Large intestine (tissue), 3 donors: ENCODE measurements around the gene SLC1A1. TPM values are rescaled to one million over a fixed set of nuclear protein-coding genes. Genes with fewer than 3 reads are reported as not detected.

Experiments used
- DNase-seq, 2 donors: peaks; one replicate each; pipeline versions ENCODE4 v3.0.0 to v3.0.0-alpha.2; 2013
- H3K27ac ChIP-seq: one replicate; pipeline ENCODE4 v1.5.1; 2013; ENCODE audit warnings: low read length
- H3K27me3 ChIP-seq: 2 replicates; pipeline ENCODE4 v1.6.1; 2013; ENCODE audit warnings: low read length; ENCODE audit not compliant: control insufficient read depth, insufficient read depth
- H3K36me3 ChIP-seq: 2 replicates; pipeline ENCODE4 v1.6.1; 2013; ENCODE audit warnings: low read length; ENCODE audit not compliant: control insufficient read depth, insufficient read depth
- H3K4me1 ChIP-seq: one replicate; pipeline ENCODE4 v1.6.1; 2013; ENCODE audit warnings: low read length; ENCODE audit not compliant: control insufficient read depth, insufficient read depth
- H3K4me3 ChIP-seq: one replicate; pipeline ENCODE4 v1.5.1; 2013; ENCODE audit warnings: low read length
- H3K9me3 ChIP-seq: one replicate; pipeline ENCODE4 v1.6.1; 2013; ENCODE audit warnings: mild to moderate bottlenecking, low read depth, low read length, moderate library complexity; ENCODE audit not compliant: control insufficient read depth
- WGBS: methylation state at CpG from one replicate; pipeline ENCODE4 v1.1.5; 2013; ENCODE audit warnings: low lambda C conversion rate; ENCODE audit not compliant: insufficient coverage; 5-methylcytosine and 5-hydroxymethylcytosine counted together
- polyA plus RNA-seq: library from polyadenylated mRNA; unstranded; fragments of 120-200 nt; gene quantifications from one replicate; pipeline ENCODE4 v1.2.1, GENCODE V29; 2013

The SLC1A1 gene
- polyA plus RNA-seq, 1 donor, result 42.5 TPM

DNA sequence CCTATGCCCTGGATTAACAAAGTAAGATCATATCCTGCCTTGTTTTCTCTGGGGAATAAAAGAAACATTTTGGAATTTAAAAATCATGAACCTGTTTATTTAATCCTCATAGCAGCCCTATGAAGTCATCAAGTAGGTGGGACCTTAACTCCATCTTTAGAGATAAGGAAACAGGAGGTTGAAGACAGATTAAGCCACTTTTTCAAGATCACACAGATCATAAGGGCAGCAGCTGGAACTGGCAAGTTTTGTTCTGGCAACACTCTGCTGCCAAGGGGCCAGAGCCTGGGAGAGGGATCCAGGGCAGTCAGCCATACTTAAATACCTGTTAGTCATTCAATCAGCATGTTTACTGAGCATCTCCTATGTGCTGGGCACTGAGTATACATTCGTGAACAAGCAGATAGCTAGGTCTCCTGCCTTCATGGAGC lies 63.7 kb downstream of the SLC1A1 start:
- Histone ChIP-seq H3K27me3 (no peaks in the 10 kb centered on the region), H3K4me3 (no peak overlapping the region), H3K9me3 (no peaks in the 10 kb centered on the region), H3K27ac (no peak overlapping the region), H3K36me3 (no peaks in the 10 kb centered on the region), H3K4me1 (peaks cover 13% of the 10 kb centered on the region)
- 100% methylated on average over 1 of the region's 1 CpG for WGBS
- no peak for DNase-seq

DNA sequence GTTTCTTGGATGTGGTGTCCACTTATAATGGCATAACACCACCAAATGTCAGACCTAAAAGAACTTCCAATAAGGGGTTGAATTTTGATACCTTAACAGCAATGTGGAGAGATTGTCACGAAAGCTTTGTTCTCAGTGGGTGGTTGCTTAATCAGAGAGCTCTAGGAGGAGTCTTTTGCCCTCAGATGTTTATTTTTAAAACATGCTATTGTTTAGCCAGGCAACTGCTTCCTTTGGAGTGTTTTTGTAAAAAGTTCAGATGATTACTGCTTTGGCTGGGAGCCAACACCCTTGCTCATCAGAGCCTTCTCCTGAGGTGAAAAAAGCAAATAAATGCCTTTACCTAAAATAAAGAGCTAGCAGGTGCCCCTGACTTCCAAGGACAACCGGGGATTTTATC lies 65.0 kb downstream of the SLC1A1 start:
- no peaks in the 10 kb centered on the region for H3K9me3 ChIP-seq
- peaks cover 12% of the 10 kb centered on the region for H3K4me1 ChIP-seq
- H3K27ac ChIP-seq, result no peak overlapping the region
- WGBS, result no CpG with 5 or more reads among the region's 2 CpGs
- H3K27me3 ChIP-seq, result no peaks in the 10 kb centered on the region
- H3K4me3 ChIP-seq, result no peak overlapping the region
- no peak for DNase-seq
- H3K36me3 ChIP-seq, result no peaks in the 10 kb centered on the region

DNA sequence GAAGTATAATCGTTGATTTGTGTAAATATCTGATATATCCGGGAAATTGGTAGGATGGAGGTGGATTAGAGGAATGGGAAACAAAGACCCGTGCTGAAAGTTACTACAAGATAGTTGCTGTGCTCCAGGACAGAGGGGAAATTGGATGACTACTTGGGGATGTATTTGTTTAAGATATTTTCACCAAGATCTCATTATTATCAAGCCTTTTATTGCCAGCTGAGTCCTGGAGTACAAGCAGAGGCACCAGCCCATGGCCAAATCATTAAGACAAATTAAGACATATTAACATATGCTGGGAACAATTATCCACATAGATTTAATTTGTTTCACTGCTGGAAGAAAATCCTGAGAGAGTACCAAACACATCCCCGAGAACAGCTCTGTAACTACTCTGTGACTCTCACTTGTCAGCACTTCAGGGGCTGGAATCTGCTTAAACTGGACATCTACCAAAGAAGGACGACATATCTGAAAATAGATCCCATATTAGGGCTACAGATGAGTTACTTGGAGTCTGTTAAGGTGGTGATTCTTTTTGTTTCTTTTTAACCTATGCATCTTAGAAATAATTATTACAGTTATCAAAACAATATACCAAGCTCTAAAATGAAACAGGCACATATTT lies 68.2 kb downstream of the SLC1A1 start:
- H3K27ac ChIP-seq, result no peak overlapping the region
- 62% methylated on average over 3 of the region's 5 CpGs for whole genome bisulfite sequencing

DNA sequence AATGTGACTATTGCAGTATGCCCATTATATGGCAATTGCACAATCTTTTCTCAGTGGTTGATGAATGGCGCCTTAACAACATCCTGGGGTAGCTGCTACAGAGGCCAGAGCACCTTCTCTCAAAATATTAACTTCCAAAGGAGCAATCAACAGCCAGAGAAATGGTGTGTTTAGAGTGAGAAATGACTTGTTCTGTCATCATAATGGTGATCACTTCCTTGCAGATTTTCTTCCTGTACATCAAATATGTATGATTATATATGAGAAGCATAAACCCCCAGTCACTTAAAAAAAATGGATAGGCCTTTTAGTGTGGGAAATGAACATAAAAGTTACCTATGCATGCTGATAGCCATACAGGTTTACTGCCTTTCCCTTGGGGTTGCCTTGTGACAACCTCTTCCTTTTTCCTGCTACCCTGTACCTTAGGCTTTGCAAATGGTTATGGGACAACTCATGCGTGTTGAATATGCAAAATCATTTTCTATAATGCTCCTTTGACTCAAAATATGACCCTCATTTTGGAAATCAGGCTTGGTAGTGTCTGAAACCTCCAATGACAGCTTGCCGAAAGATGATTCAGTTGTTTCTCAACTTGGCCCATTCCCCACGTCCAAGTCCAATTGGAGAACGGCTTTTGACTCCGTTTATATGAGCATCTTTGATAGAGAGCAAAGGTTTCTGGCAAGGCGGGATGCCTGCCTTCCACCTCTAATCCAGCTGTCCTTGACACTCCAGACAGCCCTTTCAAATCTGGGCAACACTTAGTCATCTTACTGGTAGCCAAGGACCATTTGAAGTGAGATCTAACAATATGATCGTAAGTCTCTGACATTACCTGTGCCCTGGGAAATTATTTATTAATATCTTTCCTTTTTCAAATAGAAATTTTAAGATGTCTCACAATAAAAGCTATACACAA lies 69.3 kb downstream of the SLC1A1 start:
- H3K4me1 ChIP-seq, result no peaks in the 10 kb centered on the region
- H3K9me3 ChIP-seq, result no peaks in the 10 kb centered on the region
- no peak overlapping the region for H3K4me3 ChIP-seq
- 100% methylated on average over 1 of the region's 8 CpGs for WGBS
- H3K27me3 ChIP-seq, result no peaks in the 10 kb centered on the region
- peaks cover 8% of the 10 kb centered on the region for H3K36me3 ChIP-seq
- no peak overlapping the region for H3K27ac ChIP-seq
- no peak for DNase-seq

More for the DNA sequence above, 68.2 kb downstream of the SLC1A1 start:
- DNase-seq, result no peak
- Histone ChIP-seq H3K4me1 (no peaks in the 10 kb centered on the region), H3K4me3 (no peak overlapping the region), H3K36me3 (peaks cover 4% of the 10 kb centered on the region), H3K27me3 (no peaks in the 10 kb centered on the region), H3K9me3 (no peaks in the 10 kb centered on the region)

DNA sequence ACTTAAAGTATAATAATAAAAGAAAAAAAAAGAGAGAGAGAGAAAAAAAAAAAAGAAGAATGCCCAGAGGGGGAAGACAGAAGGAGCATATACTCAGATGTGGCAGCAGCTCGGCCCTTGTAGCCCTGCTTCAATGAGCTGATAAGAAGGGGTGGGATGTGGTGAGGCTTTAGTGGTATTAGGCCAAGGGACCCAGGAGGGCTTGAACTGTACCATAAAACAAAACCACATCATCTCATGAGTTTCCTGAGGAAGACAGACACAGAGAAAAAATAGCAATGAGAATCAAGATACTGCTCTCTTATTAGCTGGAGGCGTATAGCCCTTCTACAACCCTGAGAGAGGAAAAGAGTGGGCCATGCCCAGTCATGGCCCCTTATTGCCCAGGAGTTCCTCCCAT lies 72.8 kb downstream of the SLC1A1 start:
- Histone ChIP-seq H3K27me3 (no peaks in the 10 kb centered on the region), H3K27ac (no peak overlapping the region), H3K36me3 (peaks cover 24% of the 10 kb centered on the region), H3K4me1 (no peaks in the 10 kb centered on the region), H3K9me3 (no peaks in the 10 kb centered on the region), H3K4me3 (no peak overlapping the region)
- WGBS, result no CpG with 5 or more reads among the region's 2 CpGs
- no peak for DNase-seq

DNA sequence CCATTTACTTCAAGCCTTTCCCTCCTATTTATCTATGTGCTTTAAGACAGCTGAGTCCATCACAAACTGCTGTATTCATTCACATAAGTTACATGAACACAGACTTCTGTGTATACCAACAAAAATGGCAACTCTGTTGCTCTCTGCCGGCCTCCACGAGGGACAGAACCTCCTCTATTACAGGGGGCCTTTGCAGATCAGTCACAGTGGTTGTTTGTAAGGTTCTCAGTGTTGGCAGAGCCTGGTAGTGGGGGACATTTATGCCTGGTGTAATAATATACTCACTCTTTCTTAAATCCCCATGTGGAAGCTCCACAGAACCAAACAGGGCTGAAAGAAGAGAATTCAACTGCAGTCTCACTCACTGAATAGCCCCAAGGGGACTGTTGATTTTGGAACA lies 76.5 kb downstream of the SLC1A1 start:
- H3K4me3 ChIP-seq, result no peak overlapping the region
- no peaks in the 10 kb centered on the region for H3K4me1 ChIP-seq
- no peaks in the 10 kb centered on the region for H3K27me3 ChIP-seq
- WGBS, result no CpG with 5 or more reads among the region's 2 CpGs
- H3K27ac ChIP-seq, result no peak overlapping the region
- H3K9me3 ChIP-seq, result no peaks in the 10 kb centered on the region
- no peak for DNase-seq
- peaks cover 27% of the 10 kb centered on the region for H3K36me3 ChIP-seq

DNA sequence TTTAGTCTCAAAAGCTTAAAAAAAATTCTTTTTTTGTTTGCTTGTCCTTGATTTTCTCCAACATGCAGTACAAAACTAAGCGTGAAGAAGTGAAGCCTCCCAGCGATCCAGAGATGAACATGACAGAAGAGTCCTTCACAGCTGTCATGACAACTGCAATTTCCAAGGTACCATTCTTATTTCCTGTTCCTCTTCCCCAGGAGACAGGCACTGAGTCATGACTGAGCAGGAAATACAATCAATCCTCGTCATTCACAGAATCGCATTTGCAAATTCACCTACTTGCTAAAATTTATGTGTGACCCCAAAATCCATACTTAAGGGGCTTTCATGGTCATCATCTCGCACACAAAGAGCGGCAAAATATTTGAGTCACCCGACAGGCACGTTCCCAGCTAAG lies 77.3 kb downstream of the SLC1A1 start:
- 97% methylated on average over 5 of the region's 8 CpGs for WGBS
- no peaks in the 10 kb centered on the region for H3K27me3 ChIP-seq
- H3K9me3 ChIP-seq, result no peaks in the 10 kb centered on the region
- H3K4me3 ChIP-seq, result no peak overlapping the region
- peaks cover 27% of the 10 kb centered on the region for H3K36me3 ChIP-seq
- H3K4me1 ChIP-seq, result no peaks in the 10 kb centered on the region
- H3K27ac ChIP-seq, result no peak overlapping the region
- DNase-seq, result no peak

DNA sequence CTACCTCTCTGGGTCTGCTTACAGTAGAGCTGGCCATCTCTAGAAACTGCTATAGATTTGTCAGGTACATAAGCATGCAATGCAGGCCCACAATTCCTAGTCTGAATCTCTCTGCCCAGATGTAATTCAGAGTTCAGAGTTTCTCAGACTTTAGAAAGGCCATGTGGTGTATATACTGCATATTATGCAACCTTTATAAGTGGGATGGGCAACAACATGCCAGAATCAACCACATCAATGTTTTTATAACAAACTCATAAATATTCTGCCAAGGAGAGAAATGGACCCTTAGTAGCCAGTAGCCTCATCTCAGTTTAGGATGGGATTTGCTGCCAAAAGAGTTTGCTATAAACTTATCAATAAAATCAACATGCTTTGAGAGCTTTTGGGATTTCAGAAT lies 78.8 kb downstream of the SLC1A1 start:
- Histone ChIP-seq H3K27ac (no peak overlapping the region), H3K36me3 (peaks cover 33% of the 10 kb centered on the region), H3K9me3 (no peaks in the 10 kb centered on the region), H3K4me1 (no peaks in the 10 kb centered on the region), H3K4me3 (no peak overlapping the region), H3K27me3 (no peaks in the 10 kb centered on the region)
- DNase-seq, result no peak

DNA sequence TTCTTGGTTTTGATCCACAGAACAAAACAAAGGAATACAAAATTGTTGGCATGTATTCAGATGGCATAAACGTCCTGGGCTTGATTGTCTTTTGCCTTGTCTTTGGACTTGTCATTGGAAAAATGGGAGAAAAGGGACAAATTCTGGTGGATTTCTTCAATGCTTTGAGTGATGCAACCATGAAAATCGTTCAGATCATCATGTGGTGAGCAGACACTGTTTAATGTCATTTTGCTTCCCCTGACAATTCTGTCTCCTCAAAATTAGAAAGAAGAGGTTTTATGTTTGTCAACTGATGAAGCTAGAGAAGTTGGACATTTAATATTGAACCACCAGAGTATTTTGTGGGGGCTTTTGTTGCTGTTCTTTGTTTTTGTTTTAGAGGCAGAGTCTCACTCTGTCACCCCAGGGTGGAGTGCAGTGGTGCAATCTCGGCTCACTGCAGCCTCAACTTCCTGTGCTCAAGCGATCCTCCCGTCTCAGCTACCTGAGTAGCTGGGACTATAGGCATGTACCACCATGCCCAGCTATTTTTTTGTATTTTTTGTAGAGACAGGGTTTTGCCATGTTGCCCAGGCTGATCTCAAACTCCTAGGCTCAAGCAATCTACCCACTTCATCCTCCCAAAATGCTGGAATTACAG lies 82.0 kb downstream of the SLC1A1 start:
- no peaks in the 10 kb centered on the region for H3K27me3 ChIP-seq
- no peaks in the 10 kb centered on the region for H3K4me1 ChIP-seq
- no peak for DNase-seq
- WGBS, result 80% methylated on average over 1 of the region's 5 CpGs
- no peak overlapping the region for H3K4me3 ChIP-seq
- no peaks in the 10 kb centered on the region for H3K9me3 ChIP-seq
- H3K36me3 ChIP-seq, result peaks cover 40% of the 10 kb centered on the region
- H3K27ac ChIP-seq, result no peak overlapping the region

DNA sequence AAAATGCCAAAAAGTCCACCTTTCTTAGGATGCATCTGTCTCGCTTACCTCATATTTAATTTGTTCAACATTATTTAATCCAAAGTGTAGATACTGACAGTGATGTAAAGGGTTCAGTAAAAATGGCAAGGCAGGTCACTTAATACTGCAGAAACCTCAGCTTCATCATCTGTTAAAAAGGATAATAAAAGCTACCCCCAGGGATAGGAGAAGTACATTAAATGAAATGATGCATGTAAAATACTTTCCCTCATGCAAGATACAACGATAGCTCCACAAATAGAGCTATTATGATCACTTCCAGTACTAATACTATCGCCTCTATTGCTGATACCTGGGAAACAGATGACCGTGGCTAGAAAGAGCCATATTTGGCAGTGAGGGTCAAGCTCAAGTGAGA lies 82.9 kb downstream of the SLC1A1 start:
- no peak for DNase-seq
- Histone ChIP-seq H3K36me3 (peaks cover 36% of the 10 kb centered on the region), H3K27ac (no peak overlapping the region), H3K4me1 (no peaks in the 10 kb centered on the region), H3K9me3 (no peaks in the 10 kb centered on the region), H3K27me3 (no peaks in the 10 kb centered on the region), H3K4me3 (no peak overlapping the region)
- WGBS, result no CpG with 5 or more reads among the region's 4 CpGs
